ENCODE data around the gene KCNQ5.

The KCNQ5 gene

GRCh38 chr6:73131706-73132105 lies 509.8 kb downstream of the KCNQ5 start:
- Histone ChIP-seq H3K36me3 (ENCODE audit: low read depth) (no peaks in the 10 kb centered on the region), H3K27ac (ENCODE audit: poor library complexity, severe bottlenecking) (no peak overlapping the region), H3K4me1 (ENCODE audit: insufficient read depth, poor library complexity, severe bottlenecking) (no peaks in the 10 kb centered on the region), H3K9me3 (ENCODE audit: severe bottlenecking) (no peaks in the 10 kb centered on the region), H3K27me3 (ENCODE audit: insufficient read depth, poor library complexity, severe bottlenecking) (no peaks in the 10 kb centered on the region), H3K4me3 (ENCODE audit: severe bottlenecking) (no peak overlapping the region)
- no peak for ATAC-seq (ENCODE audit: low read depth)
- TF ChIP-seq, protein P1, sequence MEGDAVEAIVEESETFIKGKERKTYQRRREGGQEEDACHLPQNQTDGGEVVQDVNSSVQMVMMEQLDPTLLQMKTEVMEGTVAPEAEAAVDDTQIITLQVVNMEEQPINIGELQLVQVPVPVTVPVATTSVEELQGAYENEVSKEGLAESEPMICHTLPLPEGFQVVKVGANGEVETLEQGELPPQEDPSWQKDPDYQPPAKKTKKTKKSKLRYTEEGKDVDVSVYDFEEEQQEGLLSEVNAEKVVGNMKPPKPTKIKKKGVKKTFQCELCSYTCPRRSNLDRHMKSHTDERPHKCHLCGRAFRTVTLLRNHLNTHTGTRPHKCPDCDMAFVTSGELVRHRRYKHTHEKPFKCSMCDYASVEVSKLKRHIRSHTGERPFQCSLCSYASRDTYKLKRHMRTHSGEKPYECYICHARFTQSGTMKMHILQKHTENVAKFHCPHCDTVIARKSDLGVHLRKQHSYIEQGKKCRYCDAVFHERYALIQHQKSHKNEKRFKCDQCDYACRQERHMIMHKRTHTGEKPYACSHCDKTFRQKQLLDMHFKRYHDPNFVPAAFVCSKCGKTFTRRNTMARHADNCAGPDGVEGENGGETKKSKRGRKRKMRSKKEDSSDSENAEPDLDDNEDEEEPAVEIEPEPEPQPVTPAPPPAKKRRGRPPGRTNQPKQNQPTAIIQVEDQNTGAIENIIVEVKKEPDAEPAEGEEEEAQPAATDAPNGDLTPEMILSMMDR (IDR thresholded peaks at IDR 0.05; ENCODE audit: poor library complexity, severe bottlenecking): no peak
- no peak for DNase-seq (ENCODE audit: low spot score)

DNA sequence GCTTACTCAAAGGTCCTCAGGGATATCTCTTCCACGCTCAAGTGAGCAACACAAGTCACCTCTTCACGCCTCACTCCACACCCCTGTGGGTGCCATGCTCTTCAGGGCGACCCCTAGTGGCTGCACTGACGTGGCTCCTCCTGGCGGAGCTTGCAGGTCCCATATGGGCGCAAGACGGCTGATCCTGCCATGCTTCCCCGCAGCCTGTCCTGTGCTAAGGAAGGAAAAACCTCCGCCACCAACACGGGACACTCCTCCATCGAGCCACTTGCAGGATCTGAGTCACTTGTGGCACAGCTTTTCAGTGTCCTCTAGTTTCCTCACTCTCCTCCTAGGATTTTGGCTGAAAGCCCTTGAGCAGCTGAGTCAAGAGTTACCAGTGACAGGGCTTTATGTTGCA lies 512.7 kb downstream of the KCNQ5 start:
- Histone ChIP-seq H3K4me3 (ENCODE audit: severe bottlenecking) (no peak overlapping the region), H3K9me3 (ENCODE audit: severe bottlenecking) (no peaks in the 10 kb centered on the region), H3K4me1 (ENCODE audit: insufficient read depth, poor library complexity, severe bottlenecking) (no peaks in the 10 kb centered on the region), H3K27me3 (ENCODE audit: insufficient read depth, poor library complexity, severe bottlenecking) (no peaks in the 10 kb centered on the region), H3K27ac (ENCODE audit: poor library complexity, severe bottlenecking) (no peak overlapping the region), H3K36me3 (ENCODE audit: low read depth) (no peaks in the 10 kb centered on the region)
- TF ChIP-seq, protein P1 (IDR thresholded peaks at IDR 0.05; ENCODE audit: poor library complexity, severe bottlenecking): peak; percentile 29
- DNase-seq (ENCODE audit: low spot score): peak; percentile 43
- ATAC-seq (ENCODE audit: low read depth): no peak

- TF ChIP-seq, protein P1 (IDR thresholded peaks at IDR 0.05; ENCODE audit: poor library complexity, severe bottlenecking): no peak
- no peaks in the 10 kb centered on the region for H3K4me1 ChIP-seq (ENCODE audit: insufficient read depth, poor library complexity, severe bottlenecking)
- no peaks in the 10 kb centered on the region for H3K36me3 ChIP-seq (ENCODE audit: low read depth)
- no peak for ATAC-seq (ENCODE audit: low read depth)
- H3K27ac ChIP-seq (ENCODE audit: poor library complexity, severe bottlenecking): no peak overlapping the region
- no peak for DNase-seq (ENCODE audit: low spot score)
- no peak overlapping the region for H3K4me3 ChIP-seq (ENCODE audit: severe bottlenecking)
- H3K27me3 ChIP-seq (ENCODE audit: insufficient read depth, poor library complexity, severe bottlenecking): no peaks in the 10 kb centered on the region
- H3K9me3 ChIP-seq (ENCODE audit: severe bottlenecking): no peaks in the 10 kb centered on the region
These were observed 518.0 kb downstream of the KCNQ5 start for GRCh38 chr6:73139681-73140383.

GRCh38 chr6:73143551-73143950 lies 521.7 kb downstream of the KCNQ5 start:
- no peaks in the 10 kb centered on the region for H3K4me1 ChIP-seq (ENCODE audit: insufficient read depth, poor library complexity, severe bottlenecking)
- DNase-seq (ENCODE audit: low spot score) (no peak), ATAC-seq (ENCODE audit: low read depth) (no peak)
- H3K36me3 ChIP-seq (ENCODE audit: low read depth): no peaks in the 10 kb centered on the region; the same call in 1 of the 2 replicates
- TF ChIP-seq, protein P1 (IDR thresholded peaks at IDR 0.05; ENCODE audit: poor library complexity, severe bottlenecking): no peak
- no peak overlapping the region for H3K4me3 ChIP-seq (ENCODE audit: severe bottlenecking)
- no peak overlapping the region for H3K27ac ChIP-seq (ENCODE audit: poor library complexity, severe bottlenecking)
- no peaks in the 10 kb centered on the region for H3K9me3 ChIP-seq (ENCODE audit: severe bottlenecking)
- H3K27me3 ChIP-seq (ENCODE audit: insufficient read depth, poor library complexity, severe bottlenecking): no peaks in the 10 kb centered on the region

- ATAC-seq (ENCODE audit: low read depth) (no peak), DNase-seq (ENCODE audit: low spot score) (no peak)
- H3K27ac ChIP-seq (ENCODE audit: poor library complexity, severe bottlenecking): no peak overlapping the region
- TF ChIP-seq, protein P1 (IDR thresholded peaks at IDR 0.05; ENCODE audit: poor library complexity, severe bottlenecking): no peak
- no peak overlapping the region for H3K4me3 ChIP-seq (ENCODE audit: severe bottlenecking)
- H3K4me1 ChIP-seq (ENCODE audit: insufficient read depth, poor library complexity, severe bottlenecking): no peaks in the 10 kb centered on the region
- no peaks in the 10 kb centered on the region; the same call in 1 of the 2 replicates for H3K36me3 ChIP-seq (ENCODE audit: low read depth)
- H3K9me3 ChIP-seq (ENCODE audit: severe bottlenecking): no peaks in the 10 kb centered on the region
- H3K27me3 ChIP-seq (ENCODE audit: insufficient read depth, poor library complexity, severe bottlenecking): no peaks in the 10 kb centered on the region
These were observed 522.7 kb downstream of the KCNQ5 start for GRCh38 chr6:73144516-73144915.

Data from RWPE2 (cell line).